Vagina (tissue), 2 donors: ENCODE results near the gene FGF19. TPM values are rescaled to one million over a fixed set of nuclear protein-coding genes. Genes with fewer than 3 reads are reported as not detected.

ENCODE experiments used
- DNase-seq, 2 donors: peaks; one replicate each; pipeline ENCODE4 v3.0.0-alpha.2; 2017; ENCODE audit errors: extremely low spot score in 2 of 2
- H3K27ac ChIP-seq: fragments of 200-600 bp; sonication (generic); one replicate; pipeline ENCODE4 v1.5.1; 2019
- H3K27me3 ChIP-seq: fragments of 200-600 bp; sonication (generic); one replicate; pipeline ENCODE4 v1.5.1; 2019
- H3K36me3 ChIP-seq, 2 donors: fragments of 200-600 bp; sonication (generic); one replicate each; pipeline ENCODE4 v1.5.1; 2017 to 2019
- H3K4me1 ChIP-seq: fragments of 200-600 bp; sonication (generic); one replicate; pipeline ENCODE4 v1.5.1; 2019
- H3K4me3 ChIP-seq, 2 donors: fragments of 200-600 bp; sonication (generic); 1 replicate in 1 of 2; 2 replicates in 1 of 2; pipeline ENCODE4 v1.5.1; 2016 to 2019
- H3K9me3 ChIP-seq: fragments of 200-600 bp; sonication (generic); one replicate; pipeline ENCODE4 v1.5.1; 2019
- POLR2A ChIP-seq, 2 donors: fragments of 450-650 bp; IDR thresholded peaks; one replicate each; pipeline ENCODE4 v1.6.1; 2017; ENCODE audit warnings: antibody characterized with exemption in 2 of 2, mild to moderate bottlenecking in 2 of 2, moderate library complexity in 2 of 2
- POLR2AphosphoS5 ChIP-seq, 2 donors: sonication (generic); formaldehyde crosslinking; IDR thresholded peaks; one replicate each; pipeline ENCODE4 v1.9.0; 2017; ENCODE audit warnings: antibody characterized with exemption in 2 of 2, mild to moderate bottlenecking in 2 of 2, low read depth in 1 of 2; ENCODE audit not compliant: insufficient read depth in 1 of 2
- intact Hi-C: fragments of 100-400 bp; cut with DNase I; formaldehyde crosslinking; loops from one replicate; pipeline ENCODE4 v1.15.1; 2023
- total RNA-seq: library from RNA; depleted of rRNA; stranded (reverse); fragments of >200 nt; gene quantifications from one replicate; pipeline ENCODE4 v1.2.3, GENCODE V29; 2016
- TF ChIP-seq, protein P1 (sequence below), 3 experiments: fragments of 450-650 bp in 2 of 3; fragments of 200-600 bp in 1 of 3; sonication (generic) in 1 of 3; IDR thresholded peaks; one replicate each; pipeline ENCODE4 v1.5.1; 2017 to 2019; ENCODE audit warnings: antibody characterized with exemption in 3 of 3, mild to moderate bottlenecking in 2 of 3, moderate library complexity in 2 of 3

The FGF19 gene
- total RNA-seq, 1 donor from 2014 or later = not detected

DNA sequence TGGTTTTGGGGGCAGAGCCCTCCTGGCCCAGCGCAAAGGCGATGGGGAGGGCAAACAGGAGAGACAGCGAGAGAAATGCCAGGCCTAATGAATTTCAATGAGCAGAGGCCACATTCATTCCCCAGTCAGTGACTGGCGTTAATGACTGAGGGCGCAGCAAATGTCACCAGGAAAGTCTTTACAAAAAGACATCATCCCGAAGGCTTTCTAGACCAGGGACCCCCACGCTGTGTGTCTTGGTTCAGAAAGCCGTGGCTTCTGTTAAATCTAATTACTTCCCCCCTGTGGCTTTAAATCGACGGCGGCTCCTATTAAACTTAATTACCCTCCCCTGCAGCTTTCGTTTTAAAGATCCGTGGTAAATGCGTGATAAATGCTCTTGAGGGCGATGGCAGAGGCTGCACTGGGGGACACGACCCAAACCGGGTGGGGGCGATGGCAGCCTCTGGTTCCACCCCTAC lies 1.6 kb upstream of the FGF19 start:
- TF ChIP-seq POLR2AphosphoS5 (IDR thresholded peaks at IDR 0.05; ENCODE audit: insufficient read depth in 1 of 2, low read depth in 1 of 2) = no peak
- no peak for TF ChIP-seq POLR2A (IDR thresholded peaks at IDR 0.05)
- TF ChIP-seq, protein P1, sequence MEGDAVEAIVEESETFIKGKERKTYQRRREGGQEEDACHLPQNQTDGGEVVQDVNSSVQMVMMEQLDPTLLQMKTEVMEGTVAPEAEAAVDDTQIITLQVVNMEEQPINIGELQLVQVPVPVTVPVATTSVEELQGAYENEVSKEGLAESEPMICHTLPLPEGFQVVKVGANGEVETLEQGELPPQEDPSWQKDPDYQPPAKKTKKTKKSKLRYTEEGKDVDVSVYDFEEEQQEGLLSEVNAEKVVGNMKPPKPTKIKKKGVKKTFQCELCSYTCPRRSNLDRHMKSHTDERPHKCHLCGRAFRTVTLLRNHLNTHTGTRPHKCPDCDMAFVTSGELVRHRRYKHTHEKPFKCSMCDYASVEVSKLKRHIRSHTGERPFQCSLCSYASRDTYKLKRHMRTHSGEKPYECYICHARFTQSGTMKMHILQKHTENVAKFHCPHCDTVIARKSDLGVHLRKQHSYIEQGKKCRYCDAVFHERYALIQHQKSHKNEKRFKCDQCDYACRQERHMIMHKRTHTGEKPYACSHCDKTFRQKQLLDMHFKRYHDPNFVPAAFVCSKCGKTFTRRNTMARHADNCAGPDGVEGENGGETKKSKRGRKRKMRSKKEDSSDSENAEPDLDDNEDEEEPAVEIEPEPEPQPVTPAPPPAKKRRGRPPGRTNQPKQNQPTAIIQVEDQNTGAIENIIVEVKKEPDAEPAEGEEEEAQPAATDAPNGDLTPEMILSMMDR (IDR thresholded peaks at IDR 0.05) = no peak
- Histone ChIP-seq H3K27me3 (peaks cover 13% of the 10 kb centered on the region), H3K36me3 (no peaks in the 10 kb centered on the region), H3K9me3 (no peaks in the 10 kb centered on the region), H3K4me1 (peaks cover 15% of the 10 kb centered on the region), H3K4me3 (no peak overlapping the region), H3K27ac (no peak overlapping the region)
- no peak for DNase-seq
- intact Hi-C loops = no loop called here

GRCh38 chr11:69704508-69705253 lies 859 bp upstream of the FGF19 start:
- Histone ChIP-seq H3K4me3 (peak overlapping the region; percentile 3 to 11), H3K4me1 (peaks cover 15% of the 10 kb centered on the region), H3K36me3 (no peaks in the 10 kb centered on the region), H3K27me3 (peaks cover 13% of the 10 kb centered on the region), H3K27ac (no peak overlapping the region), H3K9me3 (no peaks in the 10 kb centered on the region)
- DNase-seq = no peak
- intact Hi-C loops = no loop called here
- TF ChIP-seq POLR2A (IDR thresholded peaks at IDR 0.05) = no peak
- TF ChIP-seq, protein P1 (IDR thresholded peaks at IDR 0.05) = no peak
- TF ChIP-seq POLR2AphosphoS5 (IDR thresholded peaks at IDR 0.05; ENCODE audit: insufficient read depth in 1 of 2, low read depth in 1 of 2) = no peak

DNA sequence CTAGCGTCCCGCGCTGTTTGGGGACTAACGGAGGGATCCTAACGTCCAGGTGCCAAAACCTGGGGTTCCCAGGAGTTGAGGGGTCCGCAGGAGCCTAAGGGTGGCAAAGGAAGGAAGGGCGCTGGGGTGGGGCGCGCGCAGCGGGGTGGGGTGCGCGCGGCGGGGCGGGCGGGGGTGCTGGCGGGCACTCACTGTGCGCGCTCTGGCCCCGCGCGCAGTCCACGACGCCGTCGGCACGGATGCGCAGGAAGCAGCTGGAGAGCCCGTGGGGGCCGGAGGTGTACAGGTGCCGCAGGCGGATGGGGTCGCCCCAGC lies 412 bp downstream of the FGF19 start:
- TF ChIP-seq POLR2AphosphoS5 (IDR thresholded peaks at IDR 0.05; ENCODE audit: insufficient read depth in 1 of 2, low read depth in 1 of 2) = no peak
- TF ChIP-seq POLR2A (IDR thresholded peaks at IDR 0.05) = no peak
- TF ChIP-seq, protein P1 (IDR thresholded peaks at IDR 0.05) = no peak
- intact Hi-C loops = no loop called here
- H3K4me3 ChIP-seq = peak overlapping the region in 1 of 2 donors; percentile 11
- DNase-seq = no peak
- H3K9me3 ChIP-seq = no peaks in the 10 kb centered on the region
- H3K36me3 ChIP-seq = no peaks in the 10 kb centered on the region
- H3K27me3 ChIP-seq = peaks cover 13% of the 10 kb centered on the region
- peaks cover 15% of the 10 kb centered on the region for H3K4me1 ChIP-seq
- H3K27ac ChIP-seq = no peak overlapping the region

- no peak overlapping the region for H3K27ac ChIP-seq
- H3K4me1 ChIP-seq = peaks cover 15% of the 10 kb centered on the region
- intact Hi-C loops = no loop called here
- TF ChIP-seq POLR2AphosphoS5 (IDR thresholded peaks at IDR 0.05; ENCODE audit: insufficient read depth in 1 of 2, low read depth in 1 of 2) (no peak), POLR2A (IDR thresholded peaks at IDR 0.05) (no peak)
- TF ChIP-seq, protein P1 (IDR thresholded peaks at IDR 0.05) = no peak
- H3K4me3 ChIP-seq = no peak overlapping the region
- no peaks in the 10 kb centered on the region for H3K36me3 ChIP-seq
- no peaks in the 10 kb centered on the region for H3K9me3 ChIP-seq
- no peak for DNase-seq
- peaks cover 13% of the 10 kb centered on the region for H3K27me3 ChIP-seq
Observed at GRCh38 chr11:69702769-69703452, 911 bp downstream of the FGF19 start.

GRCh38 chr11:69702239-69702691 lies 1.6 kb downstream of the FGF19 start:
- no peaks in the 10 kb centered on the region for H3K9me3 ChIP-seq
- no peaks in the 10 kb centered on the region for H3K36me3 ChIP-seq
- H3K27me3 ChIP-seq = peaks cover 13% of the 10 kb centered on the region
- TF ChIP-seq POLR2A (IDR thresholded peaks at IDR 0.05) (no peak), POLR2AphosphoS5 (IDR thresholded peaks at IDR 0.05; ENCODE audit: insufficient read depth in 1 of 2, low read depth in 1 of 2) (no peak)
- TF ChIP-seq, protein P1 (IDR thresholded peaks at IDR 0.05) = no peak
- intact Hi-C loops = no loop called here
- no peak overlapping the region for H3K27ac ChIP-seq
- H3K4me3 ChIP-seq = no peak overlapping the region
- DNase-seq = no peak
- peaks cover 15% of the 10 kb centered on the region for H3K4me1 ChIP-seq
